Nephron progenitor cell (in vitro differentiated cells): ENCODE data around the gene PPRC1.

Source experiments
- DNase-seq: peaks from one replicate; pipeline ENCODE4 v3.0.0; 2021
- H3K27ac Mint-ChIP-seq: 2 replicates; pipeline ENCODE4 v1.8.0; 2021; ENCODE audit warnings: mild to moderate bottlenecking, moderate library complexity, mixed read lengths
- H3K27me3 Mint-ChIP-seq: 2 replicates; pipeline ENCODE4 v1.8.0; 2021; ENCODE audit warnings: mild to moderate bottlenecking, low read depth, mixed read lengths; ENCODE audit not compliant: poor library complexity
- H3K36me3 Mint-ChIP-seq: 2 replicates; pipeline ENCODE4 v1.8.0; 2021; ENCODE audit warnings: low read depth, mixed read lengths
- H3K4me1 Mint-ChIP-seq: 2 replicates; pipeline ENCODE4 v1.8.0; 2021; ENCODE audit warnings: mixed read lengths
- H3K4me3 Mint-ChIP-seq: 2 replicates; pipeline ENCODE4 v1.8.0; 2021; ENCODE audit warnings: mild to moderate bottlenecking, moderate library complexity, mixed read lengths
- H3K9me3 Mint-ChIP-seq: 2 replicates; pipeline ENCODE4 v1.8.0; 2021; ENCODE audit warnings: mild to moderate bottlenecking, moderate library complexity, mixed read lengths
- TF ChIP-seq, protein P1 (sequence below): fragments of 200-600 bp; sonication (generic); IDR thresholded peaks from 2 replicates; pipeline ENCODE4 v1.5.0; 2021; ENCODE audit warnings: antibody characterized with exemption

Gene PPRC1

DNA sequence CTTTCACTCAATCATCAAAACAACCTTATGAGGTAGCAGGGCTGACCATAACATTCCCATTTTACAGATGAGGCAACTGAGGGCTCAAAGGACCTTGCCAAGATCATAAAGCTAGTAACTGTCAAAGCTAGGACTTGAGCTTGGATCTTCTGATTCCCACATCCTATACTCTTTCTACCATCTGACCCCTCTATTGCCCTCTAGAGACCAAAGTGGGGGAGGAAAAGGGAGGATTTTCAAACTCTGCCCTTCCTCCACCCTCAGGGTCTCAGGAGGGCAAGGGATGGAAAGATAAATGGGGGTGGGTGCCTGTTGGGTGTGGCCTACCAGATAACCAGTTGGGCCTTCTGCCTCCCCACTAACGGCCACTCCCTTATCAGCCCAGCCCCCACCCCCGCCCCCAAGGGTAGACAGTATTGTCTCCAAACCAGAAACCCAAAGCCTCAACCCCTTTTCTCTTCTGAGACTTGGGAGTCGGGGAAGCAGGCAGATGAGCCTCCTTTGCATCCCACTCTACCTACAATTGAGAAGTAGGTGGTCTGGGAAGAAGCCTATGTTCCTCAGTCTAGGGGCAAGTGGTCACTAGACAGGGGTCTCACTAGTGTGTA, 20.5 kb upstream of the PPRC1 start:
- TF ChIP-seq, protein P1, sequence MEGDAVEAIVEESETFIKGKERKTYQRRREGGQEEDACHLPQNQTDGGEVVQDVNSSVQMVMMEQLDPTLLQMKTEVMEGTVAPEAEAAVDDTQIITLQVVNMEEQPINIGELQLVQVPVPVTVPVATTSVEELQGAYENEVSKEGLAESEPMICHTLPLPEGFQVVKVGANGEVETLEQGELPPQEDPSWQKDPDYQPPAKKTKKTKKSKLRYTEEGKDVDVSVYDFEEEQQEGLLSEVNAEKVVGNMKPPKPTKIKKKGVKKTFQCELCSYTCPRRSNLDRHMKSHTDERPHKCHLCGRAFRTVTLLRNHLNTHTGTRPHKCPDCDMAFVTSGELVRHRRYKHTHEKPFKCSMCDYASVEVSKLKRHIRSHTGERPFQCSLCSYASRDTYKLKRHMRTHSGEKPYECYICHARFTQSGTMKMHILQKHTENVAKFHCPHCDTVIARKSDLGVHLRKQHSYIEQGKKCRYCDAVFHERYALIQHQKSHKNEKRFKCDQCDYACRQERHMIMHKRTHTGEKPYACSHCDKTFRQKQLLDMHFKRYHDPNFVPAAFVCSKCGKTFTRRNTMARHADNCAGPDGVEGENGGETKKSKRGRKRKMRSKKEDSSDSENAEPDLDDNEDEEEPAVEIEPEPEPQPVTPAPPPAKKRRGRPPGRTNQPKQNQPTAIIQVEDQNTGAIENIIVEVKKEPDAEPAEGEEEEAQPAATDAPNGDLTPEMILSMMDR = no peak
- Mint-ChIP-seq H3K27ac (no peak overlapping the region), H3K27me3 (no peaks in the 10 kb centered on the region), H3K4me1 (peaks cover 57% of the 10 kb centered on the region), H3K9me3 (no peaks in the 10 kb centered on the region), H3K36me3 (peaks cover 47% of the 10 kb centered on the region), H3K4me3 (peak overlapping the region; percentile 91)
- DNase-seq = no peak

DNA sequence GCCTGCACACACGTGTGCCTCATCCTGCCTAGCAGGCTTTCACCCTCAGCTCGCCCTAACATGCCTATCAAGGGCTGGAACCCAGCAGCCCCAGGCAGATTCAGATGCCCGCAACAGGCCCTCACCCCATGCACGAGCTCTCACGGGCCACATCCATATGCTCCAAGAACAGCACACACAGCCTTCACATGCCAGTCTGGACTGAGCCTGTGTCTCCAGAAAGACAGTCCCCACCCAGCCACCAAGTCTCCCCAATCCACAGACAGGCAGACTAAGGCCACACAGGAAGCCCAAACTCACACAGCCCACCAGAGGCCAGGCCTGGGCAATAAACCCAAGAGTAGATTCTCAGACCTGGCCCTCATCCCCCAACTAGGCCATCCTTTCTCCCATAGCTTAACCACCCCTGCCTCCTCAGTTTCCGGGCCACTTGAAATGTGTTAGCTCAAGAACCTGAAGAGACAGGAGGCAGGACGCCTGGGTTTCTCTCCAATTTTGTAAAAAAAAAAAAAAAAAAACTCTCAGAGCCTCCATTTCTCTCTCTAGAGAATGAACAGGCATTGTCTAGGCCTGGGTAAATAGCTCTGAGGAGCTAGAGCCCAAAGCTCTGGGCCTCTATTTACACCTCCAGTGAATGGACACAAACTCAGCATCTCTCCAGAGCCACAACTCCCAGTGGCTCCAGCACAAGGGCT, 19.4 kb upstream of the PPRC1 start:
- Mint-ChIP-seq H3K9me3 (no peaks in the 10 kb centered on the region), H3K4me1 (peaks cover 68% of the 10 kb centered on the region), H3K4me3 (peak overlapping the region; percentile 91), H3K36me3 (peaks cover 44% of the 10 kb centered on the region), H3K27me3 (no peaks in the 10 kb centered on the region), H3K27ac (peak overlapping the region; percentile 93)
- no peak for DNase-seq
- TF ChIP-seq, protein P1 = no peak

DNA sequence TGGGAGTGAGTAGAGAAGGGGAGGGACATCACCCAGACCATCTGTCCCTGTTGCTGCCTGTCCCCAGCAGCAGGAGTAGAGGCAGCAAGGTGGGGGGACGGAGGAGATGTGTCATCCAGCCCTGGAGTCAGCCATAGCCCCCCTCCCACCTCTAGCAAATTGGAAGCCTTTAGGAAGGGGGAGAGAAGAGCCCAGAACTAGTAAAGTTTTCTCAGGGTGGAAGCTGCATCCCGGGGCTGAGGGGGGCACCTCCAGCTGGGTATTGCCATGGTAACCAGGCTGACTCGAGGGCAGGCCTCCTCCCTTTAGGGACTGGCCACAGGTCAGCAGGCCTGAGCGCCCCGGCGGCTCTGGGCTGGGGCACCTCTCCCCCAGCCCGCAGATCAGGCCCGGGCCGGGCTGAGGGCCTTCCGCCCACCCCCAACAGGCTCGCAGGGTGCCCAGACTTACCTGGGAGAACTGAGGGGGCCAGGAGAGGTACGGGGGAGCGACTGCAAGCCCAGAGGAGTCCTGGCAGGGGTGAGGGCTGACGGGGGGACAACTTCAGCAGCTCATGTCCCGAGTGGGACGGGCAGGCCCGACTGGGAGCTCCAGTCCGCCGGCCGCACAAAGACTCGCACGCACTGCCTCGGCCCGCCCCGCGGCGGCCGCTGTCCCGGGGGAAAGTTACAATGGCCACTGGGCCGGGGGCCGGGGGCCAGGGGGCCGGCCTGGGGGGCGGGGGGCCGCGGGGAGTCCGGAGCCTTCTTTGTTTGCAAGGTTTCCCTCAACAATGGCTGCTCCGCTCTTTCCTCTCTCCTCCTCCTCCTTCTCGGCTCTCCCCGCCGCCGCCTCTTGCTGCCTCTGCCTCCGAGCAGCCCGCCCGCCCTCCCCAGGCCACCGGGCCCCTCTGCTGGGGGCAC, 18.6 kb upstream of the PPRC1 start:
- TF ChIP-seq, protein P1 = no peak
- H3K4me1 Mint-ChIP-seq = peaks cover 73% of the 10 kb centered on the region
- no peaks in the 10 kb centered on the region for H3K9me3 Mint-ChIP-seq
- peak overlapping the region; percentile 91 for H3K4me3 Mint-ChIP-seq
- peak overlapping the region; percentile 93 for H3K27ac Mint-ChIP-seq
- H3K27me3 Mint-ChIP-seq = no peaks in the 10 kb centered on the region
- H3K36me3 Mint-ChIP-seq = peaks cover 36% of the 10 kb centered on the region
- DNase-seq = peak; percentile 53

DNA sequence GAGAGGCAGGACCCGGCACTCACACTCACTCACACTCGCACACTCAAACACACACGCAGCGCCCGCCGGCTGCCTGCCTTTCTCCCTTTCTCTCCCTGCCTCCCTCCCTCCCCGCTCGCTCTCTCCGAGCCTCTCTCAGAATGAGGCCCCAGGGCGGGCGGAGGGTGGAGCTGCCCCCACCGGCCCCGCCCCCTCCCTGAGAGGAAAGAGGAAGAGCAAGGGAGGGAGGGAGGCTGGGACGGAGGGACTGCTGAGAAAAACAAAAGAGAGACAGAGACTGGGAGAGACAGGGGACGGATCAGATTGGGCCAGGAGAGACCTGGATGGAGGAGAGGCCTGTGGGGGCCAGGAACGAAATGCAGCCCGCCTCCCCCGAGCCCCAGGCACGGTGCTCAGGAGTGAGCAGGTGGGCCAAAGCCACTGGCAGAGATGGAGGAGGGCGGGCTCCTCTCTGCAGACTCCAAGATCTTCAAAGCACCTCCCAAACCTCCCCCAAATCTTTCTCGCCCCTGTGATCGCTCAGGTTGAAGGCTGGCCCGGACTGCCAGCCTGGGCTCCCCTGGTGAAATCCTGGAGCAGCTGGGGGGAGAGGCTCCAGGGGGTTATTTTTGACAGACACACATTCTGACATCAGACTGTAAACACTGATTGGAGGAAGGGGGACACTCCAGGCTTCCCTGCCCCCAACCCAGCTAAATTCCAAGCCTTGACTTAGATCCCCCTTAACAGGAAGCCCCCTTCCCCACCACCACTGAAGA, 17.8 kb upstream of the PPRC1 start:
- H3K27me3 Mint-ChIP-seq = no peaks in the 10 kb centered on the region
- peak overlapping the region; percentile 99 for H3K27ac Mint-ChIP-seq
- peaks cover 27% of the 10 kb centered on the region for H3K36me3 Mint-ChIP-seq
- no peaks in the 10 kb centered on the region for H3K9me3 Mint-ChIP-seq
- peak; percentile 91 for DNase-seq
- peak overlapping the region; percentile 91 for H3K4me3 Mint-ChIP-seq
- TF ChIP-seq, protein P1 = no peak
- peaks cover 74% of the 10 kb centered on the region for H3K4me1 Mint-ChIP-seq

DNA sequence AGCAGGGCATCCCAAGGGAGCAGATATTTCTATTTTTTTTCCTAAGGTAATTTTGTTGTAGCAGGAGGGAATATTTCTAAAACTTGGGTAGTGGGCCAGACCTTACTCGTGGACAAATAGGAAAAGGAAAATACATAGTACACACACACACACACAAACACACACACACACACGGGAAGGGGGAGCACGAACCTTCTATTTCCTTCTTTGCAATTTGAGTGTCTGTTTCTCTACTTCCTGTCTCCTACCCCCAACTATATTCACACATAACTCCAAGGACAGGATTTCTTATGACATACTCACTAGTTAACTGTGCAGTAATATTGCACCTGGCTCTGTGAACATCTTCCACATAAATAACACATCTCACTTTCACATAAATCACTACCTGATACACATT, 17.1 kb upstream of the PPRC1 start:
- Mint-ChIP-seq H3K9me3 (no peaks in the 10 kb centered on the region), H3K4me3 (peak overlapping the region; percentile 91), H3K27ac (peak overlapping the region; percentile 99), H3K27me3 (no peaks in the 10 kb centered on the region), H3K4me1 (peaks cover 74% of the 10 kb centered on the region), H3K36me3 (peaks cover 20% of the 10 kb centered on the region)
- no peak for DNase-seq
- TF ChIP-seq, protein P1 = no peak
